HepG2 (cell line): Measurements from ENCODE around the gene CD300LF.

Experiments
- ARHGAP35 ChIP-seq: sonication (generic); formaldehyde crosslinking; IDR thresholded peaks from 2 replicates; pipeline ENCODE4 v1.9.0; 2022; ENCODE audit warnings: mild to moderate bottlenecking, inconsistent platforms, moderate library complexity, missing genetic modification reagents, borderline replicate concordance
- CTCF ChIP-seq: sonication (generic); formaldehyde crosslinking; IDR thresholded peaks from 2 replicates; pipeline ENCODE4 v1.5.0; 2020; ENCODE audit warnings: mild to moderate bottlenecking, missing genetic modification reagents, moderate library complexity
- ZFX ChIP-seq: sonication (generic); formaldehyde crosslinking; IDR thresholded peaks from 2 replicates; pipeline ENCODE4 v1.4.0; 2020; ENCODE audit warnings: mild to moderate bottlenecking, low read depth, missing genetic modification reagents, moderate library complexity
- ZHX1 ChIP-seq: sonication (generic); formaldehyde crosslinking; IDR thresholded peaks from 2 replicates; pipeline ENCODE4 v1.8.1; 2022; ENCODE audit warnings: low read depth, mild to moderate bottlenecking, missing genetic modification reagents
- ZNF660 ChIP-seq: sonication (generic); formaldehyde crosslinking; IDR thresholded peaks from 2 replicates; pipeline ENCODE4 v1.5.1; 2020; ENCODE audit warnings: mild to moderate bottlenecking, low read depth, missing genetic modification reagents, borderline replicate concordance
- ZNF674 ChIP-seq: sonication (generic); formaldehyde crosslinking; IDR thresholded peaks from 2 replicates; pipeline ENCODE4 v1.5.0; 2020; ENCODE audit warnings: low read depth, mild to moderate bottlenecking, missing genetic modification reagents

GRCh38 chr17:74729866-74730265 lies 17.1 kb upstream of the CD300LF start:
- TF ChIP-seq ZFX (CRISPR knock-in tag), result no peak
- no peak for TF ChIP-seq ZNF674
- TF ChIP-seq CTCF (CRISPR knock-in tag), result no peak
- TF ChIP-seq ZHX1 (CRISPR knock-in tag), result no peak
- no peak for TF ChIP-seq ARHGAP35 (CRISPR knock-in tag)
- TF ChIP-seq ZNF660 (CRISPR knock-in tag), result no peak
